BLaER1 treated with 17β-estradiol and CSF1 and Interleukin-3, amounts not matched to agents 10 nM and 100 nM (cell line): Measurements from ENCODE around the gene FBLN1.
A peak's percentile ranks its signal among the peaks of the same experiment; 100 is the strongest.

Source experiments
- H3K27ac ChIP-seq, 11 experiments: shearing (Covaris generic); formaldehyde crosslinking; 2 replicates each; pipeline ENCODE4 v1.8.1; 2022
- H3K27me3 ChIP-seq, 11 experiments: shearing (Covaris generic); formaldehyde crosslinking; 2 replicates each; pipeline ENCODE4 v1.8.1; 2022
- H3K36me3 ChIP-seq, 11 experiments: shearing (Covaris generic); formaldehyde crosslinking; 2 replicates each; pipeline ENCODE4 v1.8.1; 2022
- H3K4me1 ChIP-seq, 10 experiments: shearing (Covaris generic); formaldehyde crosslinking; 2 replicates each; pipeline ENCODE4 v1.8.1; 2022
- H3K4me2 ChIP-seq, 11 experiments: shearing (Covaris generic); formaldehyde crosslinking; 2 replicates each; pipeline ENCODE4 v1.8.1; 2022
- H3K4me3 ChIP-seq, 10 experiments: shearing (Covaris generic); formaldehyde crosslinking; 2 replicates each; pipeline ENCODE4 v1.8.1; 2022
- H3K9ac ChIP-seq, 11 experiments: shearing (Covaris generic); formaldehyde crosslinking; 2 replicates each; pipeline ENCODE4 v1.8.1; 2022
- H3K9me3 ChIP-seq, 11 experiments: shearing (Covaris generic); formaldehyde crosslinking; replicated peaks in 1 of 11; 2 replicates each; pipeline ENCODE4 v1.8.1; 2022
- H4K20me1 ChIP-seq, 11 experiments: shearing (Covaris generic); formaldehyde crosslinking; 2 replicates each; pipeline ENCODE4 v1.8.1; 2022
- Cebpa-rat ChIP-seq, 11 experiments: shearing (Covaris generic); IDR thresholded peaks; 2 replicates each; pipeline ENCODE4 v1.8.1; 2022

FBLN1 gene

GRCh38 chr22:45577746-45578523 is 75.3 kb downstream of the FBLN1 start:
- Histone ChIP-seq H3K4me1 (peaks cover 44 to 90% (median 79%) of the 10 kb centered on the region in 10 experiments), H3K27ac (no peak overlapping the region), H3K36me3 (no peaks in the 10 kb centered on the region), H3K9me3 (no peaks in the 10 kb centered on the region), H3K4me2 (peak overlapping the region; percentile 30 to 88 (median 50); a peak in 18 of 22 replicates), H3K27me3 (peaks cover 0 to 41% (median 0%) of the 10 kb centered on the region in 11 experiments; a peak in 9 of 22 replicates), H4K20me1 (peaks cover 0 to 66% (median 28%) of the 10 kb centered on the region in 11 experiments; a peak in 16 of 22 replicates), H3K9ac (peak overlapping the region in 1 of 11 experiments; percentile 11; a peak in 1 of 22 replicates), H3K4me3 (no peak overlapping the region)
- TF ChIP-seq Cebpa-rat (IDR thresholded peaks at IDR 0.05): no peak

DNA sequence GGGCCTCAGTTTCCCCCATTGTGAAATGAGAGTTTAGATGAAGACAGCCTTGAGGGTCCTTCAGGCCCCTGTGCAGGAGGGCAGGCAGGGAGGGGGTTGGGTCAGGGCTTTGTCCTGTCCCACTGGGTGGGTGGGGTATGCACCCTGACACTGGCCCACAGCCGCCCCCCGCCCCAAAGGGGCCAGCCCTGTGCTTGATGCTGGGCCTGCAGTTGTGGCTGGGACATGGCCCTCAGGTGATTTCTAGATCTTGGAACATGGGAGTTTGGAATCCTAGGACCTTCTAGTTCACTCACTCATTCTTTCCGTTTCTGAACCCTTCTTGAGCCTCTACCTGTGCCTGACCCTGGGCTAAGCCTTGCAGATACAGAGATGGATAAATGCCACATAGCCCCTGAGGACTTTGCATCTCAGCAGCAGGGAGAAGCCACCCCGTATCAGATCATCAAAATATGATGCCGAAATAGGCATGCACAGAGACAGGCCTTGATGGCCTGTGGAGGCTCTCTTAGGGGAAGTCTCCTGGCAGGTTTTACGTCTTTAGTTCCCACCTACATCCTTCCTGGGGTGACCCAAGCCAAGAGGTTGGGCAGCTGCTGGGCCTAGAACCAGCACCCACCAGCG is 76.0 kb downstream of the FBLN1 start:
- Histone ChIP-seq H3K36me3 (no peaks in the 10 kb centered on the region), H3K4me2 (peak overlapping the region in 6 of 11 experiments; percentile 40 to 88 (median 50); a peak in 6 of 22 replicates), H3K9ac (no peak overlapping the region), H4K20me1 (peaks cover 0 to 65% (median 28%) of the 10 kb centered on the region in 11 experiments; a peak in 16 of 22 replicates), H3K4me1 (peaks cover 45 to 90% (median 79%) of the 10 kb centered on the region in 10 experiments), H3K27ac (no peak overlapping the region), H3K27me3 (peaks cover 0 to 40% (median 0%) of the 10 kb centered on the region in 11 experiments; a peak in 9 of 22 replicates), H3K4me3 (no peak overlapping the region), H3K9me3 (no peaks in the 10 kb centered on the region)
- TF ChIP-seq Cebpa-rat (IDR thresholded peaks at IDR 0.05): no peak

DNA sequence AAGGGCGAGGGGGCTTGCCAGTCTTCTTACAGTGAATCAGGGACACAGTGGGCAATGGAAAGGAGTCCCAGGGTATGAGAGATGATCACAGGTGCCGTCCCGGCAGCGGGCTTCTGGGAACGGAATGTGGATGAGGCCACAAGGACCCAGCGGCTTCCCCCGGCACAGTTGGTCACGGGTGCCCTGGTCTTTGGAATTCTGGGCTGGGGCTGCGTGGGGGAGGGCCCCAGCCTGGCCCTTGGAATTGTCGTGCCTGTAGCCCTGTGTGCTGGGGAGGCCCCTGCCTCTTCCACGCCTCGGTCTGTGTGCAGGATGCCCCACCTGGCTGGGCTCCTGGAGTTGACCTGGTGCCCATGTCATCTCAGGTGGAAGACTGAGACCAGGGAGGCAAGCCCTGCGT is 76.6 kb downstream of the FBLN1 start:
- TF ChIP-seq Cebpa-rat (IDR thresholded peaks at IDR 0.05): no peak
- Histone ChIP-seq H4K20me1 (peaks cover 0 to 59% (median 23%) of the 10 kb centered on the region in 11 experiments; a peak in 16 of 22 replicates), H3K36me3 (no peaks in the 10 kb centered on the region), H3K4me2 (no peak overlapping the region), H3K4me3 (no peak overlapping the region), H3K27me3 (peaks cover 0 to 36% (median 0%) of the 10 kb centered on the region in 11 experiments; a peak in 9 of 22 replicates), H3K9ac (no peak overlapping the region), H3K4me1 (peaks cover 45 to 90% (median 78%) of the 10 kb centered on the region in 10 experiments), H3K9me3 (no peaks in the 10 kb centered on the region), H3K27ac (no peak overlapping the region)

DNA sequence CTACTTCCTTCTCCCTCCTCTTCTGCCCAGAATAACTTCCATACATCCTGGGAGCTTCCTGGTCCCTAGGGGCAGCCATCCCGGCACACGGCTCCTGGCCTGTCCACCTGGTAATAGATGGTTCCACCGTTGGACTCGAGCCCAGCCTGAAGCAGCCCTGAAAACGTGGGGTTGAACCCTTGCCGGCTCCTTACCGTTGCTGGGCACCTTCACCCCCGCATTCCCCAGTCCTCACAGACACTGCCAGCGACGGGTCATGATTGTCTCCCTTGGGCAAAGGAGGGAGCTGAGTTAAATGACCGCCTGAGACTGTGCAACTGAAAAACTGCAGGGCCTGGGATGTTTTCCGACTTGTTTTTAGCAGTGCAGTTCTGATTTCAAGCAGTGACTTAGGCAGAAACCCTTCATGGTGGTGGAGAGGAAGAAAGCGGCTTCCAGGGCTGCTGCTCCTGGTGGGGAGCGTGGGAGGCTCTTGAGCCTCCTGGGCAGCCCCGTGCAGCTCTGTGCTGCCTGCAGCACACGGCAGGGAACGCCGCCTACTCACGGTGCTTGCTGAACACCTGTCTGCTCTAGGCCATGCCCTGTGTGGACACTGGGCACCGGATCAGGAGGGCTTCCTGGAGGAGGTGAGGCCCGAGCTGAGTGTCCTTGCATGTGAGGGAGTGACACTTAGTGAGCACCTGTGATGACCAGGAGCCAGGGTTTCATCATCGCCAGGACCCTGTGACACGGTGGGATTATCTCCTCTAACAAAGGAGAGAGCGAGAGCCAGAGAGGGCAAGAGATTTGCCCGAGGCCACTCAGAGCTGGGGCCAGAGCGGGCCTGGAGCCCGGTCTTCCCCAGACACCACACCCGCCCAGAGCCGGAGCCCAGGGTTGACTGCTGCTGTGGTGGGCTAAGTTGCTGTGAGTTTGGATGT is 77.4 kb downstream of the FBLN1 start:
- peaks cover 40 to 89% (median 74%) of the 10 kb centered on the region in 10 experiments for H3K4me1 ChIP-seq
- H3K36me3 ChIP-seq: no peaks in the 10 kb centered on the region
- H3K4me2 ChIP-seq: peak overlapping the region; percentile 43 to 82 (median 61); a peak in 21 of 22 replicates
- H4K20me1 ChIP-seq: peaks cover 0 to 53% (median 23%) of the 10 kb centered on the region in 11 experiments; a peak in 14 of 22 replicates
- no peak overlapping the region for H3K4me3 ChIP-seq
- TF ChIP-seq Cebpa-rat (IDR thresholded peaks at IDR 0.05): no peak
- no peaks in the 10 kb centered on the region for H3K9me3 ChIP-seq
- H3K9ac ChIP-seq: peak overlapping the region in 1 of 11 experiments; percentile 3; a peak in 1 of 22 replicates
- peaks cover 0 to 34% (median 0%) of the 10 kb centered on the region in 11 experiments; a peak in 9 of 22 replicates for H3K27me3 ChIP-seq
- H3K27ac ChIP-seq: no peak overlapping the region

GRCh38 chr22:45580726-45581381 is 78.2 kb downstream of the FBLN1 start:
- Histone ChIP-seq H3K4me2 (peak overlapping the region; percentile 43 to 82 (median 61)), H3K4me1 (peaks cover 33 to 89% (median 73%) of the 10 kb centered on the region in 10 experiments), H3K36me3 (no peaks in the 10 kb centered on the region), H3K9ac (peak overlapping the region in 3 of 11 experiments; percentile 3 to 37 (median 31); a peak in 5 of 22 replicates), H4K20me1 (peaks cover 0 to 45% (median 16%) of the 10 kb centered on the region in 11 experiments; a peak in 13 of 22 replicates), H3K4me3 (no peak overlapping the region), H3K27me3 (peaks cover 0 to 34% (median 6%) of the 10 kb centered on the region in 11 experiments; a peak in 11 of 22 replicates), H3K9me3 (no peaks in the 10 kb centered on the region), H3K27ac (no peak overlapping the region; a peak in 1 of 22 replicates)
- TF ChIP-seq Cebpa-rat (IDR thresholded peaks at IDR 0.05): no peak

DNA sequence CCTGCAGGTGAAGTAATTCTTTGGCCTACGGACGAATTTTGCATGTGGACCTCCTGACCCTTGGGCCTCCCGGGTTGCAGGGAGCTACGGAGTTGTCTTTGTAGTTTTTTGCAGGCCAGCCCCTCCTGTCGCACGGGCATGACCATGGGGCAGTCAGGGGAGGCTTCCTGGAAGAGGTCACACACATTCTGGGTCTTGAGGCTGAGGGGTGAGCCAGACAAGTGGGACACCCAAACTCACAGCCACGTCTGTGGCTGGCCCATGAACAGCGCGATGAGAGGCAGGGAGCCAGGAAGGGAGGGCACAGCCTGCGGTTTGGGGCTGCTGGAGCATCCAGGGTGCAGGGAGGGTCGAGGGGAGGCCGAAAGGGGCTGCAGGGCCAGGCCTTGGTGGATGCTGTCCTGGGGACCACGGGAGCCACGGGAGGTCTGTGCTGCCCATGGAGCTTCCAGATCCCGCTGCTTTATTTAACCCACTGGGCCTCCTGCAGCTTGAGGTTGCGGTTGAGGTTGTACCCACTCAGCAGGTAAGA is 78.9 kb downstream of the FBLN1 start:
- H3K4me1 ChIP-seq: peaks cover 33 to 89% (median 73%) of the 10 kb centered on the region in 10 experiments
- H3K4me2 ChIP-seq: peak overlapping the region; percentile 43 to 82 (median 61); a peak in 21 of 22 replicates
- peaks cover 0 to 34% (median 13%) of the 10 kb centered on the region in 11 experiments; a peak in 12 of 22 replicates for H3K27me3 ChIP-seq
- H3K36me3 ChIP-seq: no peaks in the 10 kb centered on the region
- no peaks in the 10 kb centered on the region for H3K9me3 ChIP-seq
- H3K27ac ChIP-seq: no peak overlapping the region; a peak in 1 of 22 replicates
- H3K4me3 ChIP-seq: no peak overlapping the region
- TF ChIP-seq Cebpa-rat (IDR thresholded peaks at IDR 0.05): no peak
- peak overlapping the region in 1 of 11 experiments; percentile 37; a peak in 3 of 22 replicates for H3K9ac ChIP-seq
- peaks cover 0 to 38% (median 9%) of the 10 kb centered on the region in 11 experiments; a peak in 13 of 22 replicates for H4K20me1 ChIP-seq

DNA sequence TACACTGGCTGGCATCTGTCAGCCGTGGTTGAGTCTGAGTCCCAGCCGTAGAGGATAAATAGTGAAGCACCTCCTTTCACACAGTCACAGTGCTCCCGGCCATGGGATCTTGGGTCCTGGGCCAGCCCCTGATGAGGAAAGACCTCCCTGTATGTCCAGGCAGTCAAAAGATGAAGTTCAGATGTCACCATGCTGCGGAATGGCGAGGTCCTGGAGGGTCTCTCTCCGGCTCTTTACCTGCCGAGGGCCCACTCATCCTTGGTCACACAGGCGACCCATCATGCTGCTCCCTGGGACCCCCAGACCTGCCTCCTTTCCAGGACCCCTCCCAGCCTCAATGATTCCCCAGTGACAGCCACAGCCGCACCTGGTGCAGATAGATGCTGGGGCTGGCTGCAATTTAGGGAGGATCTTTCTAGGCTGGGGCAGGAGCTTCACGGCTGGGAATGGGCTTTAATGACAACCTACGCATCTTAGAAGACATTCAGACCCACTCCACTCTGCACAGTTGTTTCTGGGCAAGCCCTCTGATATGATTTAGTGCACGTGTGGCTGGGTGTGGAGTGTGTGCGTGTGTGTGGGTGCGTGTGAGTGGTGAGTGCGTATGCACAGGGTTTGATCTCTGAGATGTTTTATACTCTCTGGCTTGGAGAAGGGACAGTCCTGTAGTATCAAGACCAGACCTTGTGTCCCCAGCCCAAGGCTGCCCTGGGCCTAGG is 79.7 kb downstream of the FBLN1 start:
- peaks cover 0 to 32% (median 12%) of the 10 kb centered on the region in 11 experiments; a peak in 12 of 22 replicates for H3K27me3 ChIP-seq
- no peak overlapping the region for H3K27ac ChIP-seq
- H3K4me2 ChIP-seq: peak overlapping the region in 6 of 11 experiments; percentile 51 to 65 (median 58); a peak in 11 of 22 replicates
- H3K9me3 ChIP-seq: no peaks in the 10 kb centered on the region
- peaks cover 33 to 86% (median 71%) of the 10 kb centered on the region in 10 experiments for H3K4me1 ChIP-seq
- no peak for TF ChIP-seq Cebpa-rat (IDR thresholded peaks at IDR 0.05)
- no peaks in the 10 kb centered on the region for H3K36me3 ChIP-seq
- H4K20me1 ChIP-seq: peaks cover 0 to 30% (median 8%) of the 10 kb centered on the region in 11 experiments; a peak in 13 of 22 replicates
- H3K9ac ChIP-seq: no peak overlapping the region
- no peak overlapping the region for H3K4me3 ChIP-seq
